Measurements from ENCODE around the gene POLR3H.
A peak's percentile ranks its signal among the peaks of the same experiment; 100 is the strongest.

POLR3H gene

GRCh38 chr22:41517172-41518047 lies 26.9 kb downstream of the POLR3H start:
- Histone ChIP-seq H3K4me1 (ENCODE audit: control insufficient read depth, low read length) (no peaks in the 10 kb centered on the region), H3K9me3 (ENCODE audit: control insufficient read depth, insufficient read depth, low read length) (no peaks in the 10 kb centered on the region), H3K9me2 (replicated peaks; ENCODE audit: control insufficient read depth, low read length) (no peaks in the 10 kb centered on the region), H3K36me3 (ENCODE audit: control insufficient read depth, low read length) (peaks cover 63% of the 10 kb centered on the region), H3K79me2 (ENCODE audit: control insufficient read depth, low read length) (no peaks in the 10 kb centered on the region), H3K4me3 (ENCODE audit: low read length) (no peak overlapping the region), H4K20me1 (ENCODE audit: control insufficient read depth, insufficient read depth, low read depth, low read length) (no peaks in the 10 kb centered on the region), H3K27me3 (ENCODE audit: control insufficient read depth, low read length) (no peaks in the 10 kb centered on the region), H3K4me2 (ENCODE audit: low read length) (no peak overlapping the region), H3K27ac (ENCODE audit: low read depth, low read length) (no peak overlapping the region), H3F3A (ENCODE audit: control insufficient read depth, insufficient read depth) (peaks cover 4% of the 10 kb centered on the region; the same call in 1 of the 2 replicates)
- peak; percentile 96 for TF ChIP-seq CTCF (IDR thresholded peaks at IDR 0.05; ENCODE audit: low read depth, low read length, poor library complexity, severe bottlenecking)
- TF ChIP-seq EZH2phosphoT487 (IDR thresholded peaks at IDR 0.05; ENCODE audit: borderline replicate concordance, low read length), result no peak

- Histone ChIP-seq H3K79me2 (ENCODE audit: control insufficient read depth, low read length) (no peaks in the 10 kb centered on the region), H3F3A (ENCODE audit: control insufficient read depth, insufficient read depth) (peaks cover 4% of the 10 kb centered on the region; the same call in 1 of the 2 replicates), H3K27ac (ENCODE audit: low read depth, low read length) (no peak overlapping the region), H3K27me3 (ENCODE audit: control insufficient read depth, low read length) (no peaks in the 10 kb centered on the region), H3K9me2 (replicated peaks; ENCODE audit: control insufficient read depth, low read length) (no peaks in the 10 kb centered on the region), H3K4me1 (ENCODE audit: control insufficient read depth, low read length) (no peaks in the 10 kb centered on the region), H3K4me3 (ENCODE audit: low read length) (no peak overlapping the region), H3K9me3 (ENCODE audit: control insufficient read depth, insufficient read depth, low read length) (no peaks in the 10 kb centered on the region), H3K4me2 (ENCODE audit: low read length) (no peak overlapping the region), H4K20me1 (ENCODE audit: control insufficient read depth, insufficient read depth, low read depth, low read length) (no peaks in the 10 kb centered on the region), H3K36me3 (ENCODE audit: control insufficient read depth, low read length) (peaks cover 73% of the 10 kb centered on the region)
- TF ChIP-seq CTCF (IDR thresholded peaks at IDR 0.05; ENCODE audit: low read depth, low read length, poor library complexity, severe bottlenecking) (no peak), EZH2phosphoT487 (IDR thresholded peaks at IDR 0.05; ENCODE audit: borderline replicate concordance, low read length) (no peak)
Measured at GRCh38 chr22:41516462-41516861, 27.8 kb downstream of the POLR3H start.

- Histone ChIP-seq H3F3A (ENCODE audit: control insufficient read depth, insufficient read depth) (no peaks in the 10 kb centered on the region), H3K9me2 (replicated peaks; ENCODE audit: control insufficient read depth, low read length) (no peaks in the 10 kb centered on the region), H3K36me3 (ENCODE audit: control insufficient read depth, low read length) (peaks cover 83% of the 10 kb centered on the region), H3K4me2 (ENCODE audit: low read length) (no peak overlapping the region), H3K4me1 (ENCODE audit: control insufficient read depth, low read length) (no peaks in the 10 kb centered on the region), H3K9me3 (ENCODE audit: control insufficient read depth, insufficient read depth, low read length) (no peaks in the 10 kb centered on the region), H4K20me1 (ENCODE audit: control insufficient read depth, insufficient read depth, low read depth, low read length) (no peaks in the 10 kb centered on the region), H3K27me3 (ENCODE audit: control insufficient read depth, low read length) (no peaks in the 10 kb centered on the region), H3K4me3 (ENCODE audit: low read length) (no peak overlapping the region), H3K79me2 (ENCODE audit: control insufficient read depth, low read length) (no peaks in the 10 kb centered on the region), H3K27ac (ENCODE audit: low read depth, low read length) (no peak overlapping the region)
- TF ChIP-seq CTCF (IDR thresholded peaks at IDR 0.05; ENCODE audit: low read depth, low read length, poor library complexity, severe bottlenecking), result no peak
- no peak for TF ChIP-seq EZH2phosphoT487 (IDR thresholded peaks at IDR 0.05; ENCODE audit: borderline replicate concordance, low read length)
Measured at GRCh38 chr22:41513391-41513790, 30.9 kb downstream of the POLR3H start.
